HG03095 (cell line): ENCODE data around the gene UBE3D.

Experiments used
- ATAC-seq: cut with Tn5 transposase; IDR thresholded peaks from one replicate; pipeline ENCODE4 v1.9.1; 2021; ENCODE audit warnings: moderate library complexity; ENCODE audit not compliant: unreplicated experiment

The UBE3D gene, protein sequence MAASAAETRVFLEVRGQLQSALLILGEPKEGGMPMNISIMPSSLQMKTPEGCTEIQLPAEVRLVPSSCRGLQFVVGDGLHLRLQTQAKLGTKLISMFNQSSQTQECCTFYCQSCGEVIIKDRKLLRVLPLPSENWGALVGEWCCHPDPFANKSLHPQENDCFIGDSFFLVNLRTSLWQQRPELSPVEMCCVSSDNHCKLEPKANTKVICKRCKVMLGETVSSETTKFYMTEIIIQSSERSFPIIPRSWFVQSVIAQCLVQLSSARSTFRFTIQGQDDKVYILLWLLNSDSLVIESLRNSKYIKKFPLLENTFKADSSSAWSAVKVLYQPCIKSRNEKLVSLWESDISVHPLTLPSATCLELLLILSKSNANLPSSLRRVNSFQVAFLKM

GRCh38 chr6:83065511-83066192 is at the start of gene UBE3D:
Gene UBE3D, minus strand, starts transcription at chr6:83065841. Its CDS starts 123 bp downstream, at chr6:83065718.
- peak; percentile 62 for ATAC-seq

- ATAC-seq: no peak
Observed at GRCh38 chr6:83114164-83114563, 48.5 kb upstream of the UBE3D start.

GRCh38 chr6:83113258-83113657 is 47.6 kb upstream of the UBE3D start:
- no peak for ATAC-seq

GRCh38 chr6:83108378-83108777 is 42.7 kb upstream of the UBE3D start:
- ATAC-seq: no peak

GRCh38 chr6:83098589-83098988 is 32.9 kb upstream of the UBE3D start:
- ATAC-seq: no peak

- ATAC-seq: no peak
Observed at GRCh38 chr6:83097675-83098074, 32.0 kb upstream of the UBE3D start.

- no peak for ATAC-seq
Observed at GRCh38 chr6:83097204-83097603, 31.6 kb upstream of the UBE3D start.

GRCh38 chr6:83096791-83097190 is 31.1 kb upstream of the UBE3D start:
- ATAC-seq: no peak

GRCh38 chr6:83092756-83093399 is 27.2 kb upstream of the UBE3D start:
- ATAC-seq: no peak

DNA sequence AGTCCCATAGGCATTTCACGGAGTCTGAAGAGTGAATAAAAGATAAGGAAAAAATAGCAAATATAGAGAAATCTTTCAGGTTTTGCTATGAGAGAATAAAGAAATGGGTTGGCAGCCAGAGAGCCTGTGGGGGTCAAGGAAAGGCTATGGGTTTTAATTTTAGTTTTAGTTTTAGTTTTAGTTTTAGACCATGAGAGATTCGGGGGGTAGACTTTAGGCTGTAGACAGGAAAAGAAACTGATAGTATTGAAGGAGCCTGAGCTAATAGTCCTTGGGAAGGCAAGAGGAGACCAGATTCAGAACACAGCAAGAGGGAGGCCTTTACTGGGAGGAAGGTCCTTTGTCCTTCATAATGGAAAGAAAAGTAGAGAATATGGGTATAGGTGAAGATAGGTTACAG is 21.1 kb upstream of the UBE3D start:
- ATAC-seq: peak; percentile 98

- ATAC-seq: no peak
Observed at GRCh38 chr6:83083476-83083875, 17.8 kb upstream of the UBE3D start.

- ATAC-seq: no peak
Observed at GRCh38 chr6:83073615-83074014, 8.0 kb upstream of the UBE3D start.

DNA sequence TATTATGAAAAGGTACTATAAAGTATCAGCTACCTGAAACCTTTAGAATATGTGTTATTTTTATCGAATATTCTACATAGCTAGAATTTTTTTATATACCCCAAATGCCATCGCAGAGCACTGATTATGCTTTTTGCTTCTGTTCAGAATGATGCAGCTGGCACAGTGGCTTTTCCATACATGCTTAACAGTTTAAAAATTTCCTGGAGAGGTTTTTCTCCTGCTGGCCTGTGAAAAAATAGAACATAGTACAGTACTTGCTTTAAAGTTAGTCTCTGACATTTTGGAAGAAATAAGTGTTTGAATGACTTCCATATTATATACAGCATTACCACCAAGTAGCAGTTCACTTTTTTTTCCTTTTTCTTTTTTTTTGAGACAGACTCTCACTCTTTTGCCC is 7.1 kb upstream of the UBE3D start:
- no peak for ATAC-seq

DNA sequence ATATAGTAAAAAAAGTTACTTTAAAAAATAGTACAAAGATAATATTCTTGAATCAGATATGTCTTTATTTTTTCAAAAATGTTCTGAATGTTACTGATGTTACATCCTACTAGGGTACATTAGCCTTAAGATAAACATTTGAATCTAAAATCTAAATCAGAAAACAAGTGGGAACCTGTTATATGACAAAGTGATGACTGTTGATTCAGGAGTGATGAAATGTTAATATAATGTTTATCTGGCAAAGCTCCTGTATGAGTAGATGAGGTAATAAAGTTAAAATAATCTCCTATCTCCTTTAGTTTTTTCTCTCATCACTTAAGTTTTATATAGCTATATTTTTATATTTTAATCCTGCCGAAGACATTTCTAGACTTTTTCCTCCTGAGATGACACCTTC is 6.1 kb upstream of the UBE3D start:
- no peak for ATAC-seq

DNA sequence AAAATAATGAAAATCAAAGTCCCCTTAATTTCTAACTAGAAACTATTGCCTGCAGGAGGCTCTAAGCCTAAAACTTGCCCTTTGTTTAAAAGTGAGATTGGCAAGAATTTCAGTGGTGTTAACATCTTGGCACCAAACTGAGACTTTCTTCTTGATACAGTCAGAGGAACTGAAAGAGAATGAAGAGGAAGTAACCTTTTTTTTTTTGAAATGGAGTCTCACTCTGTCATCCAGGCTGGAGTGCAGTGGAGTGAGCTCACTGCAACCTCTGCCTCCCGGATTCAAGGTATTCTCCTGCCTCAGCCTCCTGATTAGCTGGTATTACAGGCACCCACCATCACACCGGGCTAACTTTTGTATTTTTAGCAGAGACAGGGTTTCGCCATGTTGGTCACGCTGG is 5.4 kb upstream of the UBE3D start:
- peak; percentile 52 for ATAC-seq

DNA sequence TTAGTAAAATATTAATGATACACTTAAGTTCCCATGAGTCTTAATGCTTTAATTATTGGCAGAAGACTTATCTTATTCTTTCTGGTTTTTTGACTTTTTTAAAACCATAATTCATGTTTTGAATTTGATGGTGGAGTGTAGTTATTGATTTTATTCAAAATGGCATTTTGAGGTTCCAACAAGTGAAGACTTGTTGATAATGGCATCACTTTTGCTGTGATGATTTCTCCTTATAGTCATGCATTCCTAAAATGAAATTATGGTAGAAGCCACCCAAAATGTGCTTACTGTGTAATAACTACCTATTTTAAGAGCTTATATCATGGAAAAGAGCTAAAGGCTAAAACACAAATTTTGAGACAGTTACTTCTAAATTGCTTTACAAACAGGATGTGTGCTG is 4.0 kb upstream of the UBE3D start:
- no peak for ATAC-seq

DNA sequence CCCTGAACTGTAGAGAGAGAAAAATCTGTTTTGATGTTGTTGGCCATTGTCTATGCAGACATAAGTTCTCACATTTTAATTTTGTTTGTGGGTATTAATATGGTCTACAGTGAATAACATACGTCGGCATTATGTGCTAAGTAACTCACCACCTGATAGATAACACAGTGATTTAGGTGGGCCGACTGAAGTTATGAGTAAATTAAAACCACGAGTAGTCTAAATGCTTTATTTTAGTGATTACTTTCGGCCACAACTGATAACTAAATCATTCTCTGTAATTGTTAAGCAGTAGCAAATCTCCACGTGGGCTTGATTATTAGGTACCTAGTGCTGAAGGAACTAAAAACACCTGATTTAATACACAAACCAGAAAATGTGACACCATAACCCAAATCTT is 3.0 kb upstream of the UBE3D start:
- ATAC-seq: no peak

GRCh38 chr6:83067448-83068439 is 2.1 kb upstream of the UBE3D start, which contains the start of gene DOP1A:
Gene DOP1A, plus strand, starts transcription at chr6:83067671. Its CDS starts 29,307 bp downstream, at chr6:83096978.
- ATAC-seq: peak; percentile 85

GRCh38 chr6:83062225-83062624 is 3.4 kb downstream of the UBE3D start:
- ATAC-seq: no peak

- no peak for ATAC-seq
Observed at GRCh38 chr6:83061190-83061589, 4.5 kb downstream of the UBE3D start.
